Fibroblast of lung (primary cell): Measurements from ENCODE around the gene DNAH14. TPM values are rescaled to one million over a fixed set of nuclear protein-coding genes. Genes with fewer than 3 reads are reported as not detected.
"Not testable (repeated sequence)": the region's sequence is repeated elsewhere in the genome, so short reads cannot be mapped to it uniquely, and the experiment has no call there.

ENCODE experiments used
- DNase-seq, 2 donors: peaks; one replicate each; pipeline versions ENCODE4 v3.0.0 to v3.0.0-alpha.2; 2010; ENCODE audit warnings: low read depth in 2 of 2
- H2AFZ ChIP-seq: 2 replicates; pipeline ENCODE4 v1.5.1; 2012; ENCODE audit warnings: low read length, control low read depth, inconsistent platforms
- H3K27ac ChIP-seq: 2 replicates; pipeline ENCODE4 v1.5.1; 2011; ENCODE audit warnings: low read length, control low read depth; ENCODE audit not compliant: insufficient read depth
- H3K27me3 ChIP-seq: 2 replicates; pipeline ENCODE4 v1.5.1; 2011; ENCODE audit warnings: mild to moderate bottlenecking, low read length; ENCODE audit not compliant: control insufficient read depth, insufficient read depth
- H3K36me3 ChIP-seq: 2 replicates; pipeline ENCODE4 v1.5.1; 2011; ENCODE audit warnings: low read length; ENCODE audit not compliant: control insufficient read depth, insufficient read depth
- H3K4me1 ChIP-seq: 2 replicates; pipeline ENCODE4 v1.5.1; 2011; ENCODE audit warnings: low read length; ENCODE audit not compliant: control insufficient read depth, insufficient read depth; ENCODE audit errors: extremely low read depth
- H3K4me2 ChIP-seq: 2 replicates; pipeline ENCODE4 v1.5.1; 2011; ENCODE audit warnings: low read length, control low read depth; ENCODE audit not compliant: insufficient read depth; ENCODE audit errors: extremely low read depth
- H3K4me3 ChIP-seq, 4 experiments: fragments of 200-600 bp in 1 of 4; sonication (generic) in 1 of 4; replicated peaks in 1 of 4; 2 replicates each; pipeline ENCODE4 v1.5.1; 2011 to 2016; ENCODE audit warnings: low read length in 4 of 4, low read depth in 3 of 4, mild to moderate bottlenecking in 3 of 4, control low read depth in 2 of 4, inconsistent platforms in 1 of 4, mixed read lengths in 1 of 4; ENCODE audit not compliant: insufficient read depth in 1 of 4; ENCODE audit errors: control extremely low read depth in 1 of 4
- H3K79me2 ChIP-seq: 2 replicates; pipeline ENCODE4 v1.5.1; 2012; ENCODE audit warnings: mild to moderate bottlenecking, low read length, inconsistent platforms; ENCODE audit not compliant: control insufficient read depth, insufficient read depth
- H3K9ac ChIP-seq: 2 replicates; pipeline ENCODE4 v1.5.1; 2011; ENCODE audit warnings: mild to moderate bottlenecking, low read length, control low read depth; ENCODE audit not compliant: insufficient read depth
- H3K9me3 ChIP-seq: 2 replicates; pipeline ENCODE4 v1.5.1; 2012; ENCODE audit warnings: low read depth, low read length; ENCODE audit not compliant: control insufficient read depth, insufficient read depth
- H4K20me1 ChIP-seq: 2 replicates; pipeline ENCODE4 v1.5.1; 2011; ENCODE audit warnings: low read length; ENCODE audit not compliant: control insufficient read depth, insufficient read depth; ENCODE audit errors: extremely low read depth
- EZH2 ChIP-seq: IDR thresholded peaks from 2 replicates; pipeline ENCODE4 v1.5.1; 2012; ENCODE audit warnings: low read length, control low read depth, mild to moderate bottlenecking; ENCODE audit errors: missing control alignments
- polyA plus RNA-seq, 2 donors: library from polyadenylated mRNA; depleted of rRNA in 1 of 2; stranded (reverse) in 1 of 2; unstranded in 1 of 2; fragments of >200 nt; gene quantifications; 2 replicates each; pipeline ENCODE4 v1.2.1, GENCODE V29; 2011 to 2012; ENCODE audit warnings: missing spikeins in 1 of 2
- total RNA-seq: library from RNA; depleted of rRNA; stranded (reverse); fragments of >200 nt; gene quantifications from 2 replicates; pipeline ENCODE4 v1.2.1, GENCODE V29; 2014
- TF ChIP-seq, protein P1 (sequence below), 2 donors: IDR thresholded peaks in 1 of 2; conservative IDR thresholded peaks in 1 of 2; 1 replicate in 1 of 2; 2 replicates in 1 of 2; pipeline ENCODE4 v1.5.1; 2011 to 2012; ENCODE audit warnings: low read length in 2 of 2, control low read depth in 1 of 2, inconsistent platforms in 1 of 2, low read depth in 1 of 2, mild to moderate bottlenecking in 1 of 2

Gene DNAH14
- total and polyA plus RNA-seq, 2 donors (not counting 1 experiment from before 2014, with no cell fraction given): 5.4 to 19.7 TPM

DNA sequence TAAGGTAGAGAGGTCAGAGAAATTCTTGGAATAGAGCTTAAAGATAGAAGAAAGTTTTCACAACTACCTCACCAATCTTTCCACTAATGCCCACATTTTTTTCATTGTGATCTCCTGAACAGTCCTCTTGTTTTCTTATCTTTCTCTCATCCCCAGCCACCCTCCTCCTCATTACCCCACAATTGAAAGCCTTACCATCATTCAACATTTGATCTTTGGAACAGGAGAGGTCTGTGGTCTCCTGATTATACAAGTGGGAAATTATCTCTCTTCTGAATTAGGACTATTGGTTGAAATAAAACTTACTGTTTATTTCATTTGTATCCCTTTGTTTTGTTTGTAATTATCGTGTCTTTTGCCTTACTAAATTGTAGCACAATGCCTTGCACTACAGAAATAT lies 29.6 kb downstream of the DNAH14 start:
- Histone ChIP-seq H2AFZ (no peak overlapping the region), H3K4me2 (no peak overlapping the region), H3K4me1 (no peaks in the 10 kb centered on the region), H3K27ac (no peak overlapping the region), H3K4me3 (no peak overlapping the region), H3K9ac (no peak overlapping the region), H3K27me3 (no peaks in the 10 kb centered on the region), H3K79me2 (no peaks in the 10 kb centered on the region), H4K20me1 (no peaks in the 10 kb centered on the region), H3K9me3 (no peaks in the 10 kb centered on the region), H3K36me3 (no peaks in the 10 kb centered on the region)
- no peak for DNase-seq
- TF ChIP-seq, protein P1, sequence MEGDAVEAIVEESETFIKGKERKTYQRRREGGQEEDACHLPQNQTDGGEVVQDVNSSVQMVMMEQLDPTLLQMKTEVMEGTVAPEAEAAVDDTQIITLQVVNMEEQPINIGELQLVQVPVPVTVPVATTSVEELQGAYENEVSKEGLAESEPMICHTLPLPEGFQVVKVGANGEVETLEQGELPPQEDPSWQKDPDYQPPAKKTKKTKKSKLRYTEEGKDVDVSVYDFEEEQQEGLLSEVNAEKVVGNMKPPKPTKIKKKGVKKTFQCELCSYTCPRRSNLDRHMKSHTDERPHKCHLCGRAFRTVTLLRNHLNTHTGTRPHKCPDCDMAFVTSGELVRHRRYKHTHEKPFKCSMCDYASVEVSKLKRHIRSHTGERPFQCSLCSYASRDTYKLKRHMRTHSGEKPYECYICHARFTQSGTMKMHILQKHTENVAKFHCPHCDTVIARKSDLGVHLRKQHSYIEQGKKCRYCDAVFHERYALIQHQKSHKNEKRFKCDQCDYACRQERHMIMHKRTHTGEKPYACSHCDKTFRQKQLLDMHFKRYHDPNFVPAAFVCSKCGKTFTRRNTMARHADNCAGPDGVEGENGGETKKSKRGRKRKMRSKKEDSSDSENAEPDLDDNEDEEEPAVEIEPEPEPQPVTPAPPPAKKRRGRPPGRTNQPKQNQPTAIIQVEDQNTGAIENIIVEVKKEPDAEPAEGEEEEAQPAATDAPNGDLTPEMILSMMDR (conservative IDR thresholded peaks at IDR 0.05 in 1 of 2, IDR thresholded peaks at IDR 0.05 in 1 of 2; ENCODE audit: low read depth in 1 of 2, low read length in 2 of 2): no peak
- no peak for TF ChIP-seq EZH2

DNA sequence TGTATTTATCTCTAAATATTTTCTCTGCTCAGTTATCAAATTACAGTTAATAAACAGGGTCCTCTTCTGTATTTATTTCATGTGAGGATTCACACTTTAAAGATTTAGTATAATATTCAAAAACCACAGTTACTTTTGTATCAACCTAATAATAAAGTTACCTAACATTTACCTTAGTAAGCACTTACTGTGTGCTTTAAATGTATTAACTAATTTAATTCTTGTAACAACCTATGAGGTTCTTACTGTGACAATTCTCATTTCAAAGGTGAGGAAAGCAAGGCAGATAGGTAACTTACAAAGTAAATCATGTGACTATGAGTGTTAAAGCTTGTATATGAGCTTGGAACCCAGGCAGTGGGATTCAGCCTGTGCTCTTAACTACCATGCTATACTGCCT lies 30.2 kb downstream of the DNAH14 start:
- H4K20me1 ChIP-seq: no peaks in the 10 kb centered on the region
- no peaks in the 10 kb centered on the region for H3K79me2 ChIP-seq
- no peak for DNase-seq
- H3K27me3 ChIP-seq: no peaks in the 10 kb centered on the region
- H3K9me3 ChIP-seq: no peaks in the 10 kb centered on the region
- H3K4me2 ChIP-seq: no peak overlapping the region
- H3K4me1 ChIP-seq: no peaks in the 10 kb centered on the region
- TF ChIP-seq, protein P1 (conservative IDR thresholded peaks at IDR 0.05 in 1 of 2, IDR thresholded peaks at IDR 0.05 in 1 of 2; ENCODE audit: low read depth in 1 of 2, low read length in 2 of 2): no peak
- no peak overlapping the region for H2AFZ ChIP-seq
- H3K9ac ChIP-seq: no peak overlapping the region
- no peaks in the 10 kb centered on the region for H3K36me3 ChIP-seq
- no peak overlapping the region for H3K27ac ChIP-seq
- H3K4me3 ChIP-seq: no peak overlapping the region

DNA sequence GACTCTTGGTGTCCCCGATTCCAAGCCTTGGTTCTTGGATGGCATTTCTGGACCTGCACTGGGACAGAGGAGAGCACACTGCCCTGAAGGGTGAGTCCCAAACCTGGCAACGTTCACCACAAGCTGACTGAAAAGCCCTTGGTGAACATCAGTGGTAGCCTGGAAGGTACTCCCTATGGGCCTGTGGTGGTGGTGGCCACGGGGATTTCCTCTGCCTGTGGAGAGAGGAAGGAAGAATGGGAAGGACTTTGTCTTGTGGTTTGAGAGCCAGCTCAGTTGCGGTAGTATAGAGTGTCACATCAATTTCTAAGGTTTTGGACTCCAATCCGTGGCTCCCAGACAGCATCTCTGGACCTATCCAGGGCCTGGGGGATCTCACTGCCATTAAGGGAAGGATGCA lies 50.7 kb downstream of the DNAH14 start:
- no peak for TF ChIP-seq EZH2
- TF ChIP-seq, protein P1 (conservative IDR thresholded peaks at IDR 0.05 in 1 of 2, IDR thresholded peaks at IDR 0.05 in 1 of 2; ENCODE audit: low read depth in 1 of 2, low read length in 2 of 2): no peak
- H3K27me3 ChIP-seq: no peaks in the 10 kb centered on the region
- H3K9me3 ChIP-seq: no peaks in the 10 kb centered on the region
- no peak overlapping the region for H2AFZ ChIP-seq
- no peak overlapping the region for H3K4me2 ChIP-seq
- no peaks in the 10 kb centered on the region for H4K20me1 ChIP-seq
- H3K4me1 ChIP-seq: no peaks in the 10 kb centered on the region
- H3K36me3 ChIP-seq: no peaks in the 10 kb centered on the region
- no peak overlapping the region for H3K9ac ChIP-seq
- H3K4me3 ChIP-seq: no peak overlapping the region
- H3K79me2 ChIP-seq: no peaks in the 10 kb centered on the region
- DNase-seq: no peak
- no peak overlapping the region for H3K27ac ChIP-seq

DNA sequence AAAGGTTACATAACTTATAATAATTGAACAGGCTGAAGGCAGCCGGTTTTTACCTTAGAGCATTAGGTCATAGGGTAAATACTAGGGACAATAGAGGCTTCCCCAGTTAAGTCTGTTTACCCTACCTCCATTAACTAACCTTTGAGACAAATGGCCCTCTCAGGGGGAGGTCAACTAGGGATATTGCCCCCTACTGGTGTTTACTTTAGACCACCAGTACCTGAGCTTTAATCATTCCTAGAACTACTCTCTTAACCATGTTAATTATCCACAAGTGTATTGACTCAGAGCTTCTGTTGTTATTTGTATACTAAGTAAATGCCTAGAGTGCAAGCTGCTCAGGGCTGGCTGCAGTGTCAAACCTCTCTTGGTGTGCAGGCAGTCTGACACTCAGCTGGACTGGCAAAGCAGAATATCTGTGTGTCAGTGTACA lies 52.5 kb downstream of the DNAH14 start:
- not testable (repeated sequence) for H3K9ac ChIP-seq, H3K27ac ChIP-seq, DNase-seq, H2AFZ ChIP-seq, H3K36me3 ChIP-seq, H3K9me3 ChIP-seq, H3K4me2 ChIP-seq, H3K27me3 ChIP-seq, H3K79me2 ChIP-seq, H4K20me1 ChIP-seq, H3K4me3 ChIP-seq, H3K4me1 ChIP-seq
